Ishikawa (cell line): ENCODE measurements around the gene MYO5B.
A peak's percentile ranks its signal among the peaks of the same experiment; 100 is the strongest.

Experiments used
- CEBPB ChIP-seq: IDR thresholded peaks from 2 replicates; pipeline ENCODE4 v1.6.1; 2012
- CREB1 ChIP-seq: IDR thresholded peaks from 2 replicates; pipeline ENCODE4 v1.6.1; 2012; ENCODE audit warnings: low read depth
- EGR1 ChIP-seq: IDR thresholded peaks from 2 replicates; pipeline ENCODE4 v1.6.1; 2012
- EP300 ChIP-seq: IDR thresholded peaks from 2 replicates; pipeline ENCODE4 v1.6.1; 2012; ENCODE audit warnings: borderline replicate concordance
- FOXM1 ChIP-seq: IDR thresholded peaks from 2 replicates; pipeline ENCODE4 v1.6.1; 2012; ENCODE audit warnings: low read depth, borderline replicate concordance
- MAX ChIP-seq: IDR thresholded peaks from 2 replicates; pipeline ENCODE4 v1.6.1; 2012
- NFIC ChIP-seq: IDR thresholded peaks from 2 replicates; pipeline ENCODE4 v1.6.1; 2012
- RAD21 ChIP-seq: IDR thresholded peaks from 2 replicates; pipeline ENCODE4 v1.6.1; 2012; ENCODE audit warnings: low read depth
- TAF1 ChIP-seq: IDR thresholded peaks from 2 replicates; pipeline ENCODE4 v1.6.1; 2012; ENCODE audit warnings: low read depth, mild to moderate bottlenecking
- TCF12 ChIP-seq: IDR thresholded peaks from 2 replicates; pipeline ENCODE4 v1.6.1; 2012; ENCODE audit warnings: low read depth
- TEAD4 ChIP-seq: IDR thresholded peaks from 2 replicates; pipeline ENCODE4 v1.6.1; 2012
- YY1 ChIP-seq: IDR thresholded peaks from 2 replicates; pipeline ENCODE4 v1.6.1; 2012; ENCODE audit warnings: low read depth
- ZBTB7A ChIP-seq: IDR thresholded peaks from 2 replicates; pipeline ENCODE4 v1.6.1; 2012; ENCODE audit warnings: low read depth
- TF ChIP-seq, protein P1 (sequence below): IDR thresholded peaks from 2 replicates; pipeline ENCODE4 v1.6.1; 2012; ENCODE audit warnings: low read depth, mild to moderate bottlenecking
- TF ChIP-seq, protein P2 (sequence below): IDR thresholded peaks from 2 replicates; pipeline ENCODE4 v1.6.1; 2012

Gene MYO5B

DNA sequence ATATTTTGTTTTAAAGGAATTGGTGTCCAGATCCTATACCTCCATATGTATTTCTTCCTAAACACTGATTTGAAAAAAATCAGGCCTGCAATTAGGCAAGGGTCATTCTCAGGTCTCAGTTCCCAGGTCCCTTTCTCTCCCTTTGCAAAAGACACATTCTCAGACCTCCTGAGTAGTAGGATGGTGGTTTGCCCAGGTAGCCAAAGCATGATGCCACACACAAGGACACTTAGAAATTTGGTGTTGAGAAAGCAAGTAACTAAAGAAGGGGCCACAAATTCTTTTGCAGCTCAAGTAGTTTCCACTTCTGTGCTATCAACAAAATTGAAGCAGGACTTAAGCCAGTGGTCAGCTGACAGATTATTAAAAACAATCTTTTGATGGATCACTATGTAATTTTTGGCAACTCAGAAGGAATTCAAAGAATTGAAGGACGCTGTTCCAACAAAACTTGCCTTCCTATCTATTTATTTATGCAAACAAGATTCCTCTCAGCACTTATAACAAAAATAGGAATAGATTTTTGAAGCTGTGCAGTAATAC lies 6.6 kb upstream of the MYO5B start:
- TF ChIP-seq EGR1 (no peak), MAX (no peak), CREB1 (no peak), ZBTB7A (no peak), RAD21 (no peak), TCF12 (no peak), NFIC (no peak), EP300 (no peak)

GRCh38 chr18:50199921-50200320 lies 5.0 kb upstream of the MYO5B start:
- TF ChIP-seq EP300 (no peak), RAD21 (no peak), TCF12 (no peak), TAF1 (no peak), TEAD4 (no peak), CEBPB (no peak), CREB1 (no peak), NFIC (no peak), YY1 (no peak), EGR1 (no peak), FOXM1 (no peak)
- TF ChIP-seq, protein P1, sequence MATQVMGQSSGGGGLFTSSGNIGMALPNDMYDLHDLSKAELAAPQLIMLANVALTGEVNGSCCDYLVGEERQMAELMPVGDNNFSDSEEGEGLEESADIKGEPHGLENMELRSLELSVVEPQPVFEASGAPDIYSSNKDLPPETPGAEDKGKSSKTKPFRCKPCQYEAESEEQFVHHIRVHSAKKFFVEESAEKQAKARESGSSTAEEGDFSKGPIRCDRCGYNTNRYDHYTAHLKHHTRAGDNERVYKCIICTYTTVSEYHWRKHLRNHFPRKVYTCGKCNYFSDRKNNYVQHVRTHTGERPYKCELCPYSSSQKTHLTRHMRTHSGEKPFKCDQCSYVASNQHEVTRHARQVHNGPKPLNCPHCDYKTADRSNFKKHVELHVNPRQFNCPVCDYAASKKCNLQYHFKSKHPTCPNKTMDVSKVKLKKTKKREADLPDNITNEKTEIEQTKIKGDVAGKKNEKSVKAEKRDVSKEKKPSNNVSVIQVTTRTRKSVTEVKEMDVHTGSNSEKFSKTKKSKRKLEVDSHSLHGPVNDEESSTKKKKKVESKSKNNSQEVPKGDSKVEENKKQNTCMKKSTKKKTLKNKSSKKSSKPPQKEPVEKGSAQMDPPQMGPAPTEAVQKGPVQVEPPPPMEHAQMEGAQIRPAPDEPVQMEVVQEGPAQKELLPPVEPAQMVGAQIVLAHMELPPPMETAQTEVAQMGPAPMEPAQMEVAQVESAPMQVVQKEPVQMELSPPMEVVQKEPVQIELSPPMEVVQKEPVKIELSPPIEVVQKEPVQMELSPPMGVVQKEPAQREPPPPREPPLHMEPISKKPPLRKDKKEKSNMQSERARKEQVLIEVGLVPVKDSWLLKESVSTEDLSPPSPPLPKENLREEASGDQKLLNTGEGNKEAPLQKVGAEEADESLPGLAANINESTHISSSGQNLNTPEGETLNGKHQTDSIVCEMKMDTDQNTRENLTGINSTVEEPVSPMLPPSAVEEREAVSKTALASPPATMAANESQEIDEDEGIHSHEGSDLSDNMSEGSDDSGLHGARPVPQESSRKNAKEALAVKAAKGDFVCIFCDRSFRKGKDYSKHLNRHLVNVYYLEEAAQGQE, result no peak
- TF ChIP-seq, protein P2, sequence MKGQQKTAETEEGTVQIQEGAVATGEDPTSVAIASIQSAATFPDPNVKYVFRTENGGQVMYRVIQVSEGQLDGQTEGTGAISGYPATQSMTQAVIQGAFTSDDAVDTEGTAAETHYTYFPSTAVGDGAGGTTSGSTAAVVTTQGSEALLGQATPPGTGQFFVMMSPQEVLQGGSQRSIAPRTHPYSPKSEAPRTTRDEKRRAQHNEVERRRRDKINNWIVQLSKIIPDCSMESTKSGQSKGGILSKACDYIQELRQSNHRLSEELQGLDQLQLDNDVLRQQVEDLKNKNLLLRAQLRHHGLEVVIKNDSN, result no peak

- TF ChIP-seq RAD21 (no peak), EP300 (no peak), ZBTB7A (no peak)
Measured at GRCh38 chr18:50199346-50199855, 4.5 kb upstream of the MYO5B start.

GRCh38 chr18:50196261-50196660 lies 1.3 kb upstream of the MYO5B start:
- TF ChIP-seq NFIC, result no peak
- no peak for TF ChIP-seq TEAD4
- no peak for TF ChIP-seq TAF1
- TF ChIP-seq FOXM1, result no peak
- no peak for TF ChIP-seq YY1
- no peak for TF ChIP-seq ZBTB7A
- TF ChIP-seq EGR1, result no peak
- TF ChIP-seq, protein P2, result no peak
- TF ChIP-seq TCF12, result no peak
- no peak for TF ChIP-seq RAD21
- no peak for TF ChIP-seq CREB1

DNA sequence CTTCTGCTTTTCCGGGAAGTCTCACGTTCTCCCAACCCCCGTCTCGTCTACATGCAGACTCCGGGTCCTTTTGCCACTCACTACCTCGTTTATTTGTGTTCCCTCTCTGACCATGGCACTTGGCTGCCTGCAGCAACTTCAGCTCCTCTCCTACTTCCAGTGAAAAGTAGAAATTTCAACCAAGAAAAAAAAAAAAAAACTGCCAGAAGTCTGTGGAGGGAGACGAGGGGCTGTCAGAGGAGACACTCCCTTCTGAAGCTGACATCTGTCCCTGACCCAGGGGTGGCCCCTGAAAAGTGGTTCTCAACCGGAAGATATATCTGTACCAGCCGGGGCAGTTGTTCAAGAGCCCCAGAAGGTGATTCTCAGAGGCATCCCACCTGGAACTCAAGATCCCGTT lies 742 bp upstream of the MYO5B start:
- no peak for TF ChIP-seq CREB1
- no peak for TF ChIP-seq MAX
- TF ChIP-seq NFIC, result no peak
- TF ChIP-seq, protein P2, result no peak
- no peak for TF ChIP-seq TEAD4
- TF ChIP-seq TAF1, result no peak

DNA sequence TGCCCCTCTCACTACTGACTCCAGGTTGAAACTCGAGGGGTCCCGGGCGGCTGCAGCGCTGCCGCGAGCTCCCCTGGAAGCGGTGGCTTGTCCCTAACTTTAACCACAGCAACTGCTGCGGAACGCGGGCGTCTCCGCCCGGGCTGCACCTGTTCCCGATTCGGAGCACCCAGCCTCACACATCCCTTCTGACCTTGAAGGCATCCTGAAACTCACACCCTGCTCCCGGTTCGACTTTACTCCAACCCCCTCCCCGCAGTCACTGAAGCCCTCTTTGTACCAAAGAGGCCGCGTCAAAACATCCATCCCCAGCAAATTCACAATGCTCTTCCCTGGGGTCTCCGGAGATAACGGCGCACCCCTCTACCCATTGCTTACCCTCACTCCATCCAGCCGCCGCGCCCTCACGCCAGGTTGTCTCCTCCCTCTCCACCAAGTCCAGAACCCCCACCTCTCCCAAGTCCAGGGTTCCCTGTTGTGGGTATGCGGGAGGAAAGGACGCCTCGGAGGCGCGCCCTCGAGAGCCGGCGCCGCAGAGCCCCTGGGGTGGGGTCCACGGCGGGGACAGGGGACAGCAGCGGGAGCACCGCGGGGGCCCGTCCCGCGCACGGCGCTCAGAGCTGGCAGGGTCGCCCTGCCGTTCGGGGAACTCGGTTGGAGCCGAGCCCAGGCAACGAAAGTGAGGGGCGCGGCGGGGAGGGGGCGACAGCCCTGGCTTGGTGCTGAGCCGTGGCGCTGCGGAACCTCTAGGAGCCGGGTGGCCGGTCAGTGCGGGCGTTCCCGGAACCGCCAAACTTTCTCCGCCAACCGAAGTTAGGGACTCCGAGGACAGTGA lies 934 bp downstream of the MYO5B start:
- TF ChIP-seq TEAD4 (no peak; the same call in 1 of the 2 replicates), ZBTB7A (peak; percentile 29; the same call in 1 of the 2 replicates)

DNA sequence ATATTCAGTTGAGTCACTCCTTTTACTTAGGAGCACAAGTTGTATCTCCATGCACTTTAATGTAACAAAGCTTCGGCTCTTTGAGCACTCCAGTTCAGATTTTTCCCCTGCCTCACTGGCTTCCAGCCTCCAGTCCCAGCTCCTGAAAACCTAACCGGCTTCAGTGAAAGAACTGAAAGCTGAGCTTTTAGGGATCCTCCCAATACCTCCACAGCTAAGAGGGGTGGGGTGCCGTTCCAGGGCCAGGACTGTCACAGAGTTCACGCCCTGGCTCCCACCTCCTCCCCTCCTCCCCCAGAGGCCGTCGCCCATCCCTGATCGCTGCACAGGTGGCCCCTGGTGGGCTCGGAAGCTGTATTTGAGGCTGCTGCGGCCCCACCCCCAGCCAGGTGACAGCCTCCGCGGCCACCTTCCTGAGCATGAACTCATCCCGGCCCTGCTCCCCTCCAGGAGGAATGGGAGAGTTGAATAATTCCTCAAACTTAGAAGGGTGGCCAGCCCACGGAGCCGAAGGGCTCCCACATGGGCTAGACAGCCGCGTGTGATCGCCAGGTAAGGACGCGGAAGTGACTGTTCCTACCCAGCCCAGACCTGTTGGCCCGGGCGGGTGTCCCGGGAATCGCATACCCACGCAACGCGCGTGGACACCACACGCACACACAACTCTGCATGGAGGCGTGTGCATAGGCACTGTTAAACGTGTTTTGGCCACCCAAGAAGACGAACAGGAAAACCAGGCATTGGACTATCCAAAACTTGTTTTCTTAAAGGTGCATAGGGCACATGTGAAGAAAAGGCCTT lies 1.8 kb downstream of the MYO5B start:
- TF ChIP-seq EP300, result no peak
- TF ChIP-seq TAF1, result no peak
- TF ChIP-seq ZBTB7A, result 0 out of 2 replicates have a peak, but pooled peaks have one; percentile 30
- TF ChIP-seq CEBPB, result no peak
